Ramos (cell line): ENCODE measurements around the gene POU2F1.

Source experiments
- in situ Hi-C: fragments of 300-500 bp; cut with MboI; formaldehyde crosslinking; loops from one replicate; pipeline ENCODE4 v1.14.3; 2022; ENCODE audit warnings: low sequenced_read_pairs; ENCODE audit not compliant: unreplicated experiment

POU2F1 gene

DNA sequence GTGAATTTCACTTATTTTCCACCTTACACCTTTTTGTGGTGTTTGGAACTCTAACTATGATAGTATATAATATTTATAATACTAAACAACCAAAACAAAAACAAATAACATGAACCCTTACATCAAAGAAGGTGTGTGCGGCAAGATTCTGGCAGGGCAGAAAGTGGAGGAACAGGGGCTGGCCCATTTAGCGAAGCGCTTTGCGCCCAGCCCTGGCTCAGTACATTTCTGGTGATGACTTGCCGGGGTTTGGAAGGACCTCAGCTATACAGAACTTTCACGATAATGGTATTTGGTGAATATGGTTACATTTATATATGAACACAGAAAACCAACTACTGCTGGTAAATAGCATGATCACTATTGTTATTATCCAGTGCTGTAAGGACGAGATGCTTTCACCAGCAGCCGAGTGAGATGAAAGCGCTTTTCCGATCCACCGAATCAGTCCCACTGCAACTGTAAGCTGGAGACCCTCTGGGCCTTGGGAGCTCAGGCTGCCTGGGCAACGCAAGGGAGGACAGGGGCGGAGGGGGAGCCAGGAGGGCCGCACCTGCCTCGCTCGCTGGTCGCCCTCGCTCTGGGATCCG is 233.7 kb downstream of the POU2F1 start:
- in situ Hi-C loops = no loop called here

DNA sequence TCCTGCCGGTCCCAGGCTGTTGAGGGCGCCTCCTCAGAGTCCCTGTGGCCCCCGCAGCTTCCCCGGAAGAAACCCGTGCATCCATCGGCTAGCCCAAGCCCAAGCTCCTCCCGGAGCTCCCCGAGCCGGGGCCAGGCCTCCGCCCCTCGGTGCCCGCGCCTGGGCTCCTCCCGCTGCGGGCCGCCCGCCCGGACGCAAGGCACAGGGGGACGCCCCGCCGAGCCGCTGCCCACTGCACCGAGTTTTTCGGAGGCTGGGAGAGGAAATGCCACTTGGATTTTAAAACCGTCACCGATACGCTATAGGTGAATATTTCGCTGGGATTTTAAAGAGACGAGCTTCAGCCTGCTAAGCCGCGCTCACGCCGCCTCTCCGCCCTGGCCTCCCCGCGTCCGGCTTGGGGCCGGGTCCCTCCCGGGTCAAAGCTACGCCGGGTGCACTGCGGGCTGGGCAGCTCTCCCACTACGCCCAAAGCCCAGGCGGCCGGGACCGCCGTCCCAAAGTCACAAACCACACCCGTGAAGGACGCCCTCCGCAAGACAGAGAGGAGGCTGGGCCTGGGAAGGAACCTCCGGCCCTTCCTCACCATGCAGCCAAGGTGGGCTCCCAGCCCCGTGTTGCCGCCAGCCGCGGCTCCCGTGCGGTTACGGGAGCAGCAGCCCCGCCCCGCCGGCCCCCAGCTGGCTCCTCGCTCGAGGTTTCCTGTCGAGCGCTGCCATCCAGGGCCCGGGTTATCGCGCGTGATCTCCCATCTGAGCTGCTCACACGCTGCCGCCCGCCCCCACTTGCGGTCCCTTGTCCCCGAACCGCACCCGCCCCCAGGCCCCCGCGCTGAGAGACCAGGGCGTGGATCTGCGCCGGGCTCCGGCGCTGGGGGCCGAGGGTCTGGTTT is 234.5 kb downstream of the POU2F1 start:
- in situ Hi-C loops = no loop called here

DNA sequence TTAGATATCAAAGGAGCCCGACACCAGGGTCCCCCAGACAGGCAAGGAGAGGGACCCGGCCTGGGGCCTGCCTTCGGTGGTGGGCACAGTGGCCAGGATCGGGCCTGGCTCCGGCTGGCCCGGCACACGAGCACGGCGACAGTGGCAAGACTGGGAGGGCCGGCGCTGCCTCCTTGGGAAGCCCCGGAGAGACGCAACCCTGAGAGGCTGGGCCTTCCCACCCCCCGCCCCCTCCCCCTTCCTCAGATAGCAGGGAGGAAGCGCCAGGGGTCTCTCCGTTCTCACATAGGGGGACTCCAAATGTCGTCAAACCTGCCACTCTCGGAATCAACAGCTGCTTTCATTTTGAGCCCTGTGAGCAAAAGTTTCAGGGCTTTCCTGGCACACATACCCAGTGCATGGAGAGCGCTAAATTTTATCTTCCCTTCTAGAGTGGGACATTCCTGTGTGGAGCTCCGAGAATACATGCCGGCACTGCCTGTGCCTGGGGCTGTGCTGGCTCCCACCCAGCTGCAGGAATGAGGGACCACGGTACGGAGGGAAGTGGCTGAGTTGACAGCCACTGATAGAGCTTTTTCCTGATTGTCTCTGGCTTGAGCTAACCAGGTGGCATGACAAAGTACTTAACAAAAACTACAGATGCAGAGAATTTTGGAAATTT is 235.2 kb downstream of the POU2F1 start:
- in situ Hi-C loops = no loop called here

DNA sequence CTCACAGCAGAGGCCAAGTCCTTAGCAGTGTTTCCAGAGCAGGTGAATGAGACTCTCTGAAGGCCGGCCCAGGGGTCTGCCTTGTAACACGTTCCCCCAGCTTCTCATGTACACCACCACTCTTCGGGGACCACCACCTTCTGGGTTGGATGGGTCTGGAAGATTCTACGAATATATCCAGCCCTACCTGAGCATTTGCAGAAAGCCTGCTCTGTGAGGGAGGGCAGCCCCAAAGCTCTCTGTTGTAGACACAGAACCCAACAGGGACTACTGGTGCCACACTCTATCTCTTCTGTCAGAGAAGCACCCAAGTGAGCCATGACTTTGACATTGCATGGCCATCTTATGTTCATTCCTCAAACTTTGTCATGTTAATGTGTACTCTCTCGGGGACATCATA is 235.8 kb downstream of the POU2F1 start:
- in situ Hi-C loops = no loop called here

DNA sequence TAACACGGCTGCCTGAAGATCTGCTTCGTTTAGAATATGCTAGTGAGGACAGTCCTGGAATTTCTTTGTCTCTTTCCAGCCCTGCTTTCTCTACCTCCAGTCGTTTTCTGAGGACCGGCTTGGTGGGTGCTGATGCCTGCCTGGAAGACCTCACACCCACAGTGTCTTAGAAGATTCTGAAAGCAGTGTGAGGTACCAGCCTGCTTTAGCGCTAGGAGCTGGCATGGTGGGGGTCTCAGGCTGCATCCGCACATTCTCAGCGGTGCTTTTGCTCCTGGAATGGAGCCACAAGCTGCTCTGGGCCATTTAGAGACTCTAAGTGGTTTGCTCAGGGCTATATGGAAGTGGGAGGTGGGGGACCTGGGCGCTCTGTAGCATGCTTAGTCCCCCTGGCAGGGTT is 236.2 kb downstream of the POU2F1 start:
- in situ Hi-C loops = no loop called here

DNA sequence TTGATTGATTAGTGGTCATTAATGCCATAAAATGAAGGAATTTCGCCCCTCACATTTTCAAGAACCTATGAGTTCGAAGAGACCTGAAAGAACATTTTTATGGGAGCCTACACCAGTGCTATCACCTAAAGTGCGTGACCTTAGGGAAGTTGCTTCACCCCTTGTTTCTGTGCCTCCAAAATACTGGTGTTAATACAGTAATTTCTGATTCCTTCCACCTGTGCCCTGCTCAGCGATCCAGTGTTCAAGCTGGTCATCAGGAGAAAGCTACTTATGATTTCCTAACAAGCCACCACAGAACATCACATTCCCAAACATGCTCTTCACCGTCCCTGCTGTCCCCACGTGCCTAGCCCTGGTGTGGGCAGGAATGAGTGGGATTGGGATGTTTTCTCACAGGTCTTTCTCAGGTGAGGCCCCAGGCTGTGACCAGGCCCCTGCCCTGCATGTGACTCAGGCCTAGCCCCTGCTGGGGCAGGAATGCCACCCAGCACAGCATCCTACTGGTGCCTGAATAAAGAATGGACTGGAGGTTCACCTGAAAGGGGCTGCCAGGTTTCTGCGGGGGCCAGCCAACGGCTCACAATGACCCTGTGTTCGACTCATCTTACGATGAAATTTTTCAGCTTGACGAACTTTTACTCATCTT is 237.4 kb downstream of the POU2F1 start:
- in situ Hi-C loops = no loop called here

DNA sequence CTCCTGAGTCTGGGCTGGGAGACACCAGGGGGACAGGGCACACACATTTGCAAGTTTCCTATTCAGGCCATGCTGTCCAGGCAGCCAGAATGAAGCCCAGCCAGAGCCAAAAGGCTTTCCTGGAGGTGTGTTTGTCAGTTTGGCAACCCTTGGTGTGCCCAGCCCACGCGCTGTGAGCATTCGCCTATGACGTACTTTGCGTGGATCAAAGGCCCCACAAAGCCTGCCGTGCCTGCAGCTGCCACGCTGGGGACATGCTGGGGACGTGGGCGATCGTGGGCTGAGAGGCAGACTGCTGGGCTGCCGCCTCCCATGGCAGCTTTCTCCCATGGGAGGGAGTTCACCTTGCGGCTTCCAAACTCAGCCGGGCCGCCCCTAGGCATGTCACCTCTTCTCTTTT is 240.2 kb downstream of the POU2F1 start:
- in situ Hi-C loops = no loop called here

DNA sequence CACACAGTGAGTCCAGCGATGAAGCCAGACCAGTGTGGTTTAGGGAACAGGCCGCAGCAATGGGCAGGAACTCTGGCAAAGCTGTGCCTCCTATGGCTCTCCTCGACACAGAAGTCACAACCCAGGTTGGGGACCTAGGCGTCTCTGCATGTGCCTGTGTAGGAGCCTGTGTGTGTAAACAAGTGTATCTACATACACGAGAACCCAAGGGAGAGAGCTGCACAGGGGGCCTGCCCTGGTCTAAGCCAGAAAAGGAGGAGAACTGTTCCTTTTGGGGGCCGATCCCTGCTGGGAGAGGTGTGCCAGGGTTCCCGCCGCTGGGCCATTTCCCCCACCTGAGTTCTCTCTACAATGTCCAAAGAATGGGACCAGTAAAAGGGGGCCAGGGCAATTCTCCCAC is 241.7 kb downstream of the POU2F1 start:
- in situ Hi-C loops = no loop called here

DNA sequence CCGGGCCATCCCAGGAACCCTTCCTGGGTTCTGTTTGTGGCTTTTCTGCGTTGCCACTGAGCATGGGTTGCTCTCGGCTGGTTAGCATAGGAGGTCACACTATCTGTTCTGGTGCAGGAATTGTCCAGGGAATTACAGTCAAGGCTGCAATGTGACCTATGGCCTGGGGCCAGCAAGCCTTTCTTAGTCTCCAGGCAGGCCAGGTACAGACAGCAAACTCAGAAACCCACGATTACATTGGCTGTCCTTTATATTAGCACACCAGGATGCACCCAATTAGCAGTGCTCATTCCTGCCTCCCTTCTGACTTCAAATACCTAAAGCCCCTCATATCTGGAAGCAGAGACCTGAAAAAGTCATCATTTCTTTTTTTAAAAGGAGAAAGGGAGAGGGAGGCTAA is 242.4 kb downstream of the POU2F1 start:
- in situ Hi-C loops = no loop called here

DNA sequence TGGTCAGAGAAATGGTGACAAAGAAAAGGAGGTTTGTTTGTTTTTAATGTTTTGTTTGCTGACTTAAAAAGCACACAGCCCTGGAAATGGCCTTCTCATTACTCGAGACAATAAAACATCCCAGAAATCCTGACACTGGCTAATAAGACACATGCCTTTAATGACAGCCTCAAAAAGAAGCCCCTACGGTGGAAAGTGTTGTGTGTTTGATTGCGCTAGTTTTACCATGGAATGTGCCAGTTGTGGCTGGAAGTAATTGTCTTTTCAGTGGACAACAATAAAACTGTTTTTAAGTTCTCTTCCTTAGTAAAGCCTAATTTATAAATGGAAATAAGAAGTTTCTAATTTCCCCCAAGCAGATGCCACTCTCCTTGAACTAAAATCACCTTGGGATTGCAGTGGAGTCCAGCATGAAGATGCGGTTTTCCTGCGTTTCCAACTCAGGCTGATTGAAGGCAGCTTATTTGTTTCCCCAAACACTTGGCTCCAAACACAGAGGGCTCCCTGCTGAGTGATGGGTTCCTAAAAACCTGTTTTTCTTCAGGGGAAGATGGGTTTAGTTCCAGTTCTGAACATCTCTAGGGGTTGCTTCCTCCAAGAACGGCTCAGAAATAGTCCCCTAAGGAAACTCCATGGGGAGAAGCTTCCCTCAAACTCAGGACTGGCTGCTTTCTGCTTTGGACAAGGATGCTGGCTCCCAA is 243.3 kb downstream of the POU2F1 start:
- in situ Hi-C loops = no loop called here

DNA sequence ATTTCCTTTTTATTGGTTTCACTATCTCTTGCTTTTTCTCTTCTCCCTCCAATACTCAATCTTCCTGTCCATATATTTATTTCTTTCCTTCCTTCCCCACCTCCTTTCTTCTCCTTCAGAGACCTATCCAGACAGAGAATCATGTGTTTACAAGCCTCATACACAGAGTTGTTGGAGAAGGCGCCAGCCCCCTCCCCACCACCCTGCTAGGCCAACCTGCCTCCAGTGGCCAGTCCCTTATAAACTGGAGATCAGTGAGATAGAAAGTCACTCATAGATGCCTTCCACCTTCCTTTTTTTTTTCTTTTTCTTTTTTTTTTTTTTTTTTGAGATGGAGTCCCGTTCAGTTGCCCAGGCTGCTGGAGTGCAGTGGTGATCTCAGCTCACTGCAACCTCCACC is 244.3 kb downstream of the POU2F1 start:
- in situ Hi-C loops = no loop called here

DNA sequence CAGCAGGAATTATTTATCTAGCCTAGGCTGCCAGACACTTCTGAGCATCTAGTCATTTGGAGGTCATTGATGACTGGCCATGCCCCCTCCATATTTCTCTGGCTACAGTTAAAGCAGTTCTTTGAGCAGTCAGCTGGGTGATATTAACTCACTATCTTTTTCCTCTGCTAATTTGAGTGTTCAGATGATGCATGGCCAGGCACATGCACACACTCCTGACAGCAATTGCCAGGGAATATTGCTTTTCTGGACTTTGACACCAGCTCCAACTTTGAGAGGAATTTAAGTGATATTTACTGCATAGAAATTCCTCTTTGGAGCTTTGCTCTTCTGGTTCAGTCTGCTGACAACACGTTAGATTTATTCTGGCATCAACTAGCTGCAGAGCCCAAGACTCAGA is 245.1 kb downstream of the POU2F1 start:
- in situ Hi-C loops = no loop called here

DNA sequence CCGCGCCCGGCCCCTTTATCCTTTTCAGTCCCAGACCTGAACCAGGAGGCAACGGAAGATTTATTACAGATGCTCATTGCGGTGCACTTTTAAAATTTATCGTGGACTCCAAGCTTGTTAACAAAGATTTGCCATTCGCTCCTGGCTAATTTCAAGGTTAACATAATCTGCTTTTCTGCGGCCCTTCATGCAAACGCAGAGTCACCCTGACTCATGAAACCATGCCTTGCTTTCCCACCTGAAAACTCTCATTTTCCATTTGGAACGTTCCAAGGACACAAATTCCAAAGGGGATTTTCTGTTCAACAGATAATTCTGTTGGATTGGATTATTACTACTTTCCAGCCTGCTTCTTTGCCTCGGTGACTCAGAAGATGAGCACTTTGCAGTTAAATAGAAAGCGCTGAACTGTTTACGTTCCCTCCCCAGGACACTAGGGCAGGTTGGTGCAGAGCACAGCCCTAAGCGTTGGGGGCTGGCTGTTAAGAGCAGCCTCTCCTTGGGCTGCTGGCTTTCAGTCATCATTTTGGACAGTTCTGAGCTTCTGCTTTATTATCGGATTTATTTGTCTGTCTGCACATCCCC is 246.5 kb downstream of the POU2F1 start:
- in situ Hi-C loops = no loop called here

DNA sequence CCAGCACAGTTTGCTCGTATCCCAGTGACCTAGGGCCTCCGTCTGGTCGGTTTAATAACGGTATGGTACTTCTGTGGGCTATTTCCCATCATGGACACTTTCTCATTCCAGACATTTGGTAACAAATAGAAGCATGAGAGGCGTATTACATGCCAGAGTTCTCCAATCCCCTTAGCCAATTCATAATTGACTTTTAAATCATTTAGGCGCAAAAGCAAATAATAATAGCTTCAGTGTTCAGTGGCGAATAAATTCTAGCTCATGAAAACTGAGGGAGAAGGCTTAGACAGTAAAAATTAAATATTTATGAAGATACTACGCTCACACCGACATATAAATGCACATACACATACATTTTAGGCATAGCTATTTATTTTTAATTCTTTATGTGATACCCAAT is 247.1 kb downstream of the POU2F1 start:
- in situ Hi-C loops = no loop called here

DNA sequence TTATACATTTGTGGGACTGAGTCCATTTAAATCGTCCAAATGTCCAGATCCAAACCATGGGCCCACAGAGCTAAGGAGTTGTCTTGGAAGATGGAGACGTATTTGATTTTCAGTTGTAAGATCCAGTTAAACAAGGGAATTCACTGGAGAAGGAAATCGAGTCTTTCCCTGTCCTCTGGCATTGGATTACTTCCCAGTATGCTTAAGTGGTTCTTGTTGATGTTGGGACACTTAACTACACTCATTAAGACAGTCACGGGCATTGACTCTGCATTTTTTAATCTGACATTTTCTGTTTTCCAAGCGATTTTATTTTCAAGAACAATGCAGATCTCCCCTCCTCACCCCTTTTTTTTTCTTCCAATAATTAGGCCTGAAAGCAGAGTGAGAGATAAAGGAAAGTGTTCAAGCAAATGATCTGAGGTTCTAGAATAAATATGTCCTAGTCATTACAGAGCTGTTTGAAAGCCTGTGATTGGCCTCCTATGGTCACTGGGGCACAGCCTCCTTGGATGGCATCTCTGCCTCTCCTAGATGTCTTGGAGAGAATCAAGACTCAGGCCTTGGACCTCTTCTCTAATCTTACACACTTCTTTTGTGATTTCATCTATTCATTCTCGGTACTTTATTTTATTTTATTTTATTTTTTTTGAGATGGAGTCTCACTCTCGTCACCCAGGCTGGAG is 248.7 kb downstream of the POU2F1 start:
- in situ Hi-C loops = no loop called here

DNA sequence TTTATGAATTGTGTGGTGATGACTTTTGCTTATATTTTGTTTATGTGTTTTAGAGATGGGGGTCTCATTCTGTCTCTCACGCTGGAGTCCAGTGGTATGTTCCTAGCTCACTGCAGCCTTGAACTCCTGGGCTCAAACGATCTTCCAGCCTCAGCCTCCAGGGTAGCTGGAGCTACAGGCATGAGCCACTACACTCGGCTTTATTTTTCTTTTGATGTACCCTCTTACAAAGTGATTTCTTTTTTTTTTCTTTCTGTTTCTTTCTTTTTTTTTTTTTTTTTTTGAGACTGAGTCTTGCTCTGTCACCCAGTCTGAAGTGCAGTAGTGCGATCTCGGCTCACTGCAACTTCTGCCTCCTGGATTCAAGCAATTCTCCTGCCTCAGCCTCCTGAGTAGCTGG is 250.9 kb downstream of the POU2F1 start:
- in situ Hi-C loops = no loop called here

DNA sequence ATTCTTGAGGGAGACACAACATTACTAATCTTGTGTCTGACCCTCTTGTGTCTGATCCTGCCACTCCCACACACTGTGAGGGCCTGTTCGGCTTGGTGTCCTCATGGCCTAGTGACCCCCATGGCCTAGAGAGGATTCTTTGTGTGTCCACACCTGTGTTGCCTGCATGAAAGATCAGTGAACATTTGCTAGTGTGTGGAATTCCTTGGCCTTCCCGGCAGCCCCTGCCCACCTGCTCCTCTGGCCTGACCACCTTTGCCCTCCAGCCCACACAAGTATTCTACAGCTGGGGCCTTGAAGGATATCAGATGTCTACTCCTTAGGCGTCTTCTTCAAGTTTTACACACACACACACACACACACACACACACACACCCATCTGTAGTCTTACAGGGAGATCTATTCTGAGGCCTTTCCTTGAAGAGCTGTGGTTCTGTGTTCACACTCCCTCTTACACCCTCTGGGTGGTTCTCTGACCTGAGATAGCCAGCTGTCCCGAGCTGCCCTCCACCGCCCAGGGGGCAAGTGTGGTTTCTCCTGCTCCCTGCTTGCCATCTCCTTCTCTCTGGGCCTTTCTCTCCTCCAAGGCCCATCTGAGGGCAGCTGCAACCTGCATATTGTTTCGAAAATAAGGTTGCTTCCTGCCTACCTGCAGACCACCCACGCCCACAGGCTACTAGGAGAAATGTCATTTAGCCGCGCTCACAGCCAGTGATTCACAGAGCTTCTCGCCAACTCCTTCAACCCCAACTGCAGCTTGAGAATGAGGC is 252.3 kb downstream of the POU2F1 start:
- in situ Hi-C loops = no loop called here

DNA sequence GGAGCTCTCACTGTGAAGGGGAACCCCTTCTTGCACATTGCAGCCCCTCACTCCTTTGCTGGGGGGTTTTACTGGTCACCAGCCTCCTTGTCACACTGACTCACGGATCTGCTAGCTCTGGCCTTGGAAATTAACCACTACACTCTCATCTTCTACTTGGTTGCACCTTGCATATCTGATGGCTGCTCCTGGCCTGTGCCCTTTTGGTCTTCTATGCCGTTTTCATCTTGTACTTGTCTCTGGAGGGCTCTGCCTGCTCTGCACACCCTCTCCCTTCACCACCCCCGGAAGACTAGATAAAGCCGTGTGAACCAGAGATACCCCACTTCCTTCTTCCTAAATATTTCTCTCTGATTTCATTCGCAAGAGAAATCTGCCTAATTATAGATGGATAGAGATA is 253.1 kb downstream of the POU2F1 start:
- in situ Hi-C loops = no loop called here

DNA sequence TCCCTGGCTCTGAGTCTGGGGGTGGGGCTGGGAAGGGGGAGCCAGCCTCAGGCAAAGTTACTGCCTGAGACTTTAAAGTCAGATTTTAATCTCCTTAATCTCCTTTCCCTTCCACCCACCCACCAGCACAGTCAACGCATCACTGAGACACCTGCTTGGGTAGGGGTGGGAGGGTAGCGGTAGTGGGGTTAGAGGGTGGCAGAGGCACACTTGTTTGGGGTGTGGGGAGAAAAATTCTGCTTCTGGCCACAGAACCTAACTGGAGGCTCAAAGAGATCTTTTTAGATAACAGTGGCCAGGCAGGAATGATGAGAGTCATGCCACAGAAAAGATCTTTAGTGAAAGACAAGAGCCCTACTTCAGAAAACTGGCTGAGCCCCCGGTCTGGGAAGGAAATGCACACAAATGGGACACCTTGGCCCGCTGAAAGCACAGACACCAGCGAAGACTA is 253.5 kb downstream of the POU2F1 start:
- in situ Hi-C loops = no loop called here
